ENCODE results near the gene SLC22A16.

GRCh38 chr6:110484321-110484720 lies 7.9 kb upstream of the SLC22A16 start:
- no peak for TF ChIP-seq CTCF (IDR thresholded peaks at IDR 0.05)
- no peak for TF ChIP-seq POLR2A (IDR thresholded peaks at IDR 0.05)

Measured in tibial nerve (tissue), 3 donors.